ENCODE measurements around the gene TXNDC5.

- no peak for TF ChIP-seq CTCF (IDR thresholded peaks at IDR 0.05; ENCODE audit: low read length)
- TF ChIP-seq EZH2 (optimal IDR thresholded peaks at IDR 0.05; ENCODE audit: low read depth, low read length): no peak
Observed at GRCh38 chr6:7901780-7902179, 8.8 kb downstream of the TXNDC5 start.

Measured in MM.1S (cell line).